ENCODE results near the gene RNASE4.

DNA sequence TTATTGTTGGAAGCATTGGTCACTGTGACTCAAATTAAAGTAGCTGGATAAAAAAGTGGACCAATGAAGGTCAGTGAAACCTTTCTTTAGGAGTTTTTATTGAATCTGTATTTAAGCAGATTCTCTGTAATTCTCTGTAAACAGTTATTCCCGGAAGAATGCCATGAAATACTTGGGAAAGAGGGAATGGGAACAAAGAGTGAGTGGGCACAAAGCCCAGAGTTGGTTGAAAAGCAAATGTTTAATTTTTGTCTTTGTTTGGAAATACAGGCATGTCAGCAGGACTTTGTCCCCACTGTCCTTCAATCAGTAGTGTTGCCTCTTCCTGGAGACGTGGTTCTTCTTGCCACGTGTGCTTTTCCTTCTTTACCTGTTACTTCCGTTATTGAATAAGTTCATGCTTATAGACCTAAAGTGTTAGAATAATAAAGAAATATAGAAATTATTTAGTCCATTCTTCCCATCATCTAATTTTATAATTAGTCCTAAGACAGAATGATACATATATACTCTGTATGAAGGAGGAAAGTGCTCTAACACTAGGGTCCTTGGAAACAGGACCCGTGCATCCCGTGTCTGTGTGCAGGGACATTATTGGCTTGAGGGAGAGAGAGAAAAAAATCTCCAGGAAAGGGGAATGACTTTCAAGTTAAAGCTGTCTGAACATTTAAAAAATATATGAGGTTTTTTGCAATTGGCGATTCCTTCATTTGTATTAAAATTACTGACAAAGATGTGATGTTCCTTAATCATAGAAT is 2.2 kb downstream of the RNASE4 start:
- TF ChIP-seq EP300 (IDR thresholded peaks at IDR 0.05; ENCODE audit: borderline replicate concordance) (no peak), TAF1 (IDR thresholded peaks at IDR 0.05; ENCODE audit: low read depth) (no peak), CREB1 (IDR thresholded peaks at IDR 0.05; ENCODE audit: low read depth) (no peak), NFIC (IDR thresholded peaks at IDR 0.05) (no peak), TEAD4 (IDR thresholded peaks at IDR 0.05) (no peak), FOXM1 (IDR thresholded peaks at IDR 0.05; ENCODE audit: borderline replicate concordance, low read depth) (no peak), REST (IDR thresholded peaks at IDR 0.05; ENCODE audit: low read depth) (no peak), CEBPB (IDR thresholded peaks at IDR 0.05) (no peak), TCF12 (IDR thresholded peaks at IDR 0.05; ENCODE audit: low read depth) (no peak), YY1 (IDR thresholded peaks at IDR 0.05; ENCODE audit: low read depth) (no peak)
- TF ChIP-seq, protein P1, sequence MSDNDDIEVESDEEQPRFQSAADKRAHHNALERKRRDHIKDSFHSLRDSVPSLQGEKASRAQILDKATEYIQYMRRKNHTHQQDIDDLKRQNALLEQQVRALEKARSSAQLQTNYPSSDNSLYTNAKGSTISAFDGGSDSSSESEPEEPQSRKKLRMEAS (IDR thresholded peaks at IDR 0.05) = no peak

Measured in Ishikawa (cell line).